Liver (tissue), 9 donors: ENCODE data around the gene MTERF4. TPM values are rescaled to one million over a fixed set of nuclear protein-coding genes. Genes with fewer than 3 reads are reported as not detected.
A peak's percentile ranks its signal among the peaks of the same experiment; 100 is the strongest.

Experiments used
- DNase-seq: peaks from one replicate; pipeline ENCODE4 v3.0.0-alpha.2; 2017; ENCODE audit warnings: low spot score
- H3K27ac ChIP-seq, 2 donors: one replicate each; pipeline ENCODE4 v1.7.0; 2013; ENCODE audit warnings: inconsistent platforms in 2 of 2, low read length in 2 of 2, control low read depth in 1 of 2, low read depth in 1 of 2, mild to moderate bottlenecking in 1 of 2
- H3K27me3 ChIP-seq, 4 donors: one replicate each; pipeline versions ENCODE4 v1.6.1 to v1.7.0; 2013; ENCODE audit warnings: low read length in 3 of 4, inconsistent platforms in 1 of 4, mild to moderate bottlenecking in 1 of 4, moderate library complexity in 1 of 4; ENCODE audit not compliant: control insufficient read depth in 4 of 4, insufficient read depth in 4 of 4
- H3K36me3 ChIP-seq, 4 donors: one replicate each; pipeline versions ENCODE4 v1.6.1 to v1.7.0; 2013; ENCODE audit warnings: low read length in 3 of 4, mild to moderate bottlenecking in 3 of 4, low read depth in 1 of 4, moderate library complexity in 1 of 4; ENCODE audit not compliant: control insufficient read depth in 4 of 4, insufficient read depth in 3 of 4
- H3K4me1 ChIP-seq, 4 donors: one replicate each; pipeline versions ENCODE4 v1.6.1 to v1.7.0; 2013; ENCODE audit warnings: low read length in 3 of 4, mild to moderate bottlenecking in 3 of 4, moderate library complexity in 1 of 4; ENCODE audit not compliant: control insufficient read depth in 4 of 4, insufficient read depth in 4 of 4
- H3K4me3 ChIP-seq, 3 donors: one replicate each; pipeline versions ENCODE4 v1.6.1 to v1.7.0; 2013; ENCODE audit warnings: low read length in 3 of 3, control low read depth in 1 of 3, low read depth in 1 of 3, mild to moderate bottlenecking in 1 of 3
- H3K9ac ChIP-seq, 2 donors: one replicate each; pipeline ENCODE4 v1.7.0; 2013; ENCODE audit warnings: low read length in 2 of 2, mild to moderate bottlenecking in 2 of 2, moderate library complexity in 2 of 2, control low read depth in 1 of 2, low read depth in 1 of 2
- H3K9me3 ChIP-seq, 4 donors: one replicate each; pipeline versions ENCODE4 v1.6.1 to v1.7.0; 2013; ENCODE audit warnings: low read length in 3 of 4; ENCODE audit not compliant: control insufficient read depth in 4 of 4
- ATF3 ChIP-seq: IDR thresholded peaks from 2 replicates; pipeline ENCODE4 v1.6.1; 2016; ENCODE audit warnings: antibody characterized with exemption
- CTCF ChIP-seq: fragments of 150-350 bp; IDR thresholded peaks from 2 replicates; pipeline ENCODE4 v1.5.1; 2017; ENCODE audit warnings: improper control_type of control experiment, low read depth, low read length; ENCODE audit not compliant: missing input control
- FOXA1 ChIP-seq: IDR thresholded peaks from 2 replicates; pipeline ENCODE4 v1.6.1; 2016; ENCODE audit warnings: antibody characterized with exemption
- FOXA2 ChIP-seq: IDR thresholded peaks from 2 replicates; pipeline ENCODE4 v1.6.1; 2016; ENCODE audit warnings: antibody characterized with exemption
- GABPA ChIP-seq, 2 donors: IDR thresholded peaks in 1 of 2; conservative IDR thresholded peaks in 1 of 2; 2 replicates each; pipeline ENCODE4 v1.6.1; 2016; ENCODE audit warnings: antibody characterized with exemption in 2 of 2, mild to moderate bottlenecking in 1 of 2, moderate library complexity in 1 of 2
- JUND ChIP-seq, 2 donors: IDR thresholded peaks; 2 replicates each; pipeline ENCODE4 v1.6.1; 2016; ENCODE audit warnings: antibody characterized with exemption in 2 of 2
- MAX ChIP-seq: IDR thresholded peaks from 2 replicates; pipeline ENCODE4 v1.6.1; 2016; ENCODE audit warnings: antibody characterized with exemption
- NR2F2 ChIP-seq: IDR thresholded peaks from 2 replicates; pipeline ENCODE4 v1.6.1; 2016; ENCODE audit warnings: antibody characterized with exemption
- RAD21 ChIP-seq, 2 donors: IDR thresholded peaks; 2 replicates each; pipeline ENCODE4 v1.6.1; 2016; ENCODE audit warnings: antibody characterized with exemption in 2 of 2, mild to moderate bottlenecking in 2 of 2
- REST ChIP-seq: IDR thresholded peaks from 2 replicates; pipeline ENCODE4 v1.6.1; 2016; ENCODE audit warnings: antibody characterized with exemption, mild to moderate bottlenecking
- RXRA ChIP-seq, 2 donors: IDR thresholded peaks; 2 replicates each; pipeline ENCODE4 v1.6.1; 2017 to 2018; ENCODE audit warnings: antibody characterized with exemption in 2 of 2, mild to moderate bottlenecking in 1 of 2
- SP1 ChIP-seq: IDR thresholded peaks from 2 replicates; pipeline ENCODE4 v1.6.1; 2018; ENCODE audit warnings: antibody characterized with exemption, mild to moderate bottlenecking
- TAF1 ChIP-seq: conservative IDR thresholded peaks from 2 replicates; pipeline ENCODE4 v1.6.1; 2016; ENCODE audit warnings: antibody characterized with exemption, mild to moderate bottlenecking
- ZBTB33 ChIP-seq: IDR thresholded peaks from 2 replicates; pipeline ENCODE4 v1.6.1; 2016; ENCODE audit warnings: antibody characterized with exemption
- WGBS: extraction: QIAGEN DNeasy Blood & Tissue Kit; methylation state at CpG from one replicate; pipeline ENCODE4 v1.1.7; 2013; 5-methylcytosine and 5-hydroxymethylcytosine counted together
- polyA plus RNA-seq, 2 donors: library from polyadenylated mRNA; stranded (reverse) in 1 of 2; unstranded in 1 of 2; fragments of 200-250 nt in 1 of 2; fragments of >200 nt in 1 of 2; fragmentation: Nextera tagmentation in 1 of 2; extraction: Ambion mirVana in 1 of 2; gene quantifications; one replicate each; pipeline versions ENCODE4 v1.2.1 to v1.2.3, GENCODE V29; 2013 to 2015
- total RNA-seq, 2 donors: library from RNA; depleted of rRNA; stranded (reverse); fragments of >200 nt; gene quantifications; one replicate each; pipeline ENCODE4 v1.2.3, GENCODE V29; 2014
- donor health status: healthy.
- donor health status: healthy.
- donor health status: healthy.
- donor health status: healthy.
- donor health status: healthy.

Gene MTERF4
- total and polyA plus RNA-seq, 4 donors = 13.3 to 36.7 (median 20.3) TPM

GRCh38 chr2:241081643-241082340 is 20.3 kb downstream of the MTERF4 start:
- no peaks in the 10 kb centered on the region for H3K9me3 ChIP-seq
- peaks cover 0 to 8% (median 7%) of the 10 kb centered on the region in 4 donors for H3K4me1 ChIP-seq
- no peak for TF ChIP-seq NR2F2
- TF ChIP-seq SP1 = no peak
- TF ChIP-seq RXRA (IDR thresholded peaks at IDR 0.05) = peak in 1 of 2 donors; percentile 15
- H3K4me3 ChIP-seq = no peak overlapping the region
- H3K27me3 ChIP-seq = no peaks in the 10 kb centered on the region
- peaks cover 0 to 8% (median 6%) of the 10 kb centered on the region in 4 donors for H3K36me3 ChIP-seq
- peak; percentile 28 for DNase-seq
- H3K27ac ChIP-seq = no peak overlapping the region
- 73% methylated on average over 28 of the region's 28 CpGs for WGBS
- no peak overlapping the region for H3K9ac ChIP-seq

- no peaks in the 10 kb centered on the region for H3K9me3 ChIP-seq
- no peak overlapping the region for H3K4me3 ChIP-seq
- H3K27ac ChIP-seq = no peak overlapping the region
- H3K9ac ChIP-seq = no peak overlapping the region
- 70% methylated on average over 9 of the region's 9 CpGs for WGBS
- peaks cover 0 to 8% (median 7%) of the 10 kb centered on the region in 4 donors for H3K4me1 ChIP-seq
- H3K36me3 ChIP-seq = peaks cover 0 to 3% (median under 1%) of the 10 kb centered on the region in 4 donors
- no peaks in the 10 kb centered on the region for H3K27me3 ChIP-seq
- DNase-seq = no peak
- no peak for TF ChIP-seq REST
- TF ChIP-seq JUND (IDR thresholded peaks at IDR 0.05) = no peak
- no peak for TF ChIP-seq GABPA (IDR thresholded peaks at IDR 0.05 in 1 of 2, conservative IDR thresholded peaks at IDR 0.05 in 1 of 2)
- no peak for TF ChIP-seq ZBTB33
- TF ChIP-seq CTCF = no peak
- TF ChIP-seq FOXA2 = no peak
- no peak for TF ChIP-seq TAF1
- TF ChIP-seq RAD21 (IDR thresholded peaks at IDR 0.05) = no peak
- no peak for TF ChIP-seq RXRA (IDR thresholded peaks at IDR 0.05)
- TF ChIP-seq FOXA1 = no peak
- no peak for TF ChIP-seq MAX
- TF ChIP-seq ATF3 = no peak
Measured at GRCh38 chr2:241081190-241081642, 20.9 kb downstream of the MTERF4 start.
